ENCODE data around the gene HAAO.
"Not testable (repeated sequence)": the region's sequence is repeated elsewhere in the genome, so short reads cannot be mapped to it uniquely, and the experiment has no call there.

Gene HAAO

DNA sequence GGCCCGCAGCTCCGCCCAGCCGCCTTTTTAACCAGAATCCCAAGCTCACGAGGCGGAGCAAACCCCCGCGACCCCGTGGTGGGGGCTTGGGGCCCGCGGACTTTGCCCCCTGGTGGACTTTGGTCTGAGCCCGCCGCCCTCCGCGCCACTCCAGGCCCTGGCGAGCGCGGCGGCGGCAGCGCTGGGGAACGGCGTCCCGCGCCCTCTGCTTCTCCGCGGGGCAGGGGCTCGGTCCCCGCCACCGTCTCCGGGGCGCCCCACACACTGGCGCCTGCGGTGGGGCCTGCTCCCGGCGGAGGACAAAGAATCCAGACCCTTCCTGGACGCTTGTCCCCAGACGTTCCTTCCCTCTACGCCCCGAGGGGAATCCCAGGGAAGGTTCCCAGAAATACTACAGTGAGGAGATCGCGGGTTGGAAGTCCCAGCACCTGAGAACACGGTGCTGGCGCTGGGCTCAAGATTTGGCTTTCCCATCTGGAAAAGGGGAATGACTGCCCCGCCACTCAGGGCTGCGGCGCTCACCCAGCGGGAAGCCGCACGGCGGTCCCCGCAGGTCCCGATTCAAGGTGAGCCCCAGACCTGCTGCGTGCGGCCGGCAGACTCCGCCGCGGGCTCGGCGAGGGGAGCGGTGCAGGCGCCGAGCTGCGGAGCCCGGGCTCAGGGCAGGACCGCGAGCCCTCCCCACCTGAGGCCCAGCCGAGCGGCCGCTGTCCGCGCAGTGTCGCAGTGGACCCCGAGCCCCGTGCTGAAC, at the start of gene HAAO:
TSS of gene HAAO (minus strand) at position 1 of the 751 bp plus-strand sequence. CDS start 47 bp downstream, outside the sequence.
- no peak for DNase-seq

DNA sequence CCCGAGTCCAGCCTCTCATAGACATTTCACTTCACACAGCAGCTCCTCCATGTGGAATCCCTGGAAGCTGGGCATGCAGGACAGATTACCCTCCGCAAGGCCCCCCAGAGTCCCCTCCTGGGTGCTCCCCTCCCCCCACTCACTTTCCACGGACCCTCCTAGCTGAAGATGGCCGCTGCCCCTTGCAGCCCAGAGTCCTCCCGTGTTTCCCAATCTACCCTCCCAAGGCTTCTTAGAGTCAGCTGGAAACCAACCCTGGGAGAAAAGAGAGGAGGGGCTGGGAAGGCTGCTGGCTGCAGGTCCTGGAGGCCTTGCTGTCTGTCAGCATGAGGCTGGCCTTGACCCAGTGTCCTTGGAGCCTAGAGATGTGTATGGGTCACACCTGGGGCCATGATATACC, 49.0 kb upstream of the HAAO start:
- DNase-seq: no peak

DNA sequence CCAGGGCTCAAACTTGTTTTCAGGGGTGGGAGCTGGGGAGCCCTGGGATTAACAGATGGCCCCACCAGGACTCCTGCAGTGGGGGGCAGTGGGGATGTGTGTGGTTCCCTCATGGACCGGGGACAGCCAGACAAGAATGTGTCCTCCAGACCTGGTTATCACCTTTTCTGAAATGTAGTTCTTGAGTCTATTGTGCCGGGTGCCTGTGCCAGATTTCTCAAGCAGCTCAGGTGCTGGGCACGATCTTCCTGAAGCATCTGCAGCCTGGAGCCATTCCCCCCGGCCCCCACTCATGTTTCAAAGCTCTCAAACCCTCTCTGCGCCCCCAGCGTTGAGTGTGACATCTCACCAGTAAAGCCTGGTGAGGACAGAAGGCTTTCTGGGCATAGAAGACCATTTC, 48.4 kb upstream of the HAAO start:
- no peak for DNase-seq

DNA sequence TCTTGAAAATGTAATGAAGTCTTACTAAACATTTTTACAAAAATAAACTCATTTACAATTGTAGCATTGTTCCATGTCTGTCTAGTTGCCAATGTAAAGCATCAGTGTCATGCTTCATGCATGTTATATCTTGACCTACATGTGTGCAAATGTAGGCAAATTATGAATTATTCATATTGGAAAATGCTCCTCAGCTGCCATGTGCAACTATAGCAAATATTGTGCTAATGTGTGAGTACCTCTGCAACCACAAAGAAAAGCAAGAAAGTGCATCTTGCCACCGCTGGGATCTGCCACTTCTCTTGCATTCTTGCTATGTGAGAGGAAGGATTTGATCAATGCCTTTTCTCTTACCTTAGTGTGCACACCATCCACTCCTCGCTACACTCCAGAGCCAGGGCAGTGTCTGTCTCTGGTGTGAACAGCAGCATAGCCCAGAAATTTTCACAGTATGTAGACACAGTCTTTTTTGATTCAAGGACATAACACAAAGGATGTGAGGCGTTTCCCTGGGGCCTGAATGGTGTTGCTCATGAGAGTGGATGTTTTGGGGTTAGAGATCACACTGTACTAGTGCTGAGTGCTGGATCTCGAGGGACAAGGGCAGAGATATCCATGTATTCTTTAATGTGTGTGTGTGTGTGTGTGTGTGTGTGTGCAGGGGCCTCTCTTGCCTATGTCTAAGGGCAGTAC, 47.6 kb upstream of the HAAO start:
- DNase-seq: no peak

DNA sequence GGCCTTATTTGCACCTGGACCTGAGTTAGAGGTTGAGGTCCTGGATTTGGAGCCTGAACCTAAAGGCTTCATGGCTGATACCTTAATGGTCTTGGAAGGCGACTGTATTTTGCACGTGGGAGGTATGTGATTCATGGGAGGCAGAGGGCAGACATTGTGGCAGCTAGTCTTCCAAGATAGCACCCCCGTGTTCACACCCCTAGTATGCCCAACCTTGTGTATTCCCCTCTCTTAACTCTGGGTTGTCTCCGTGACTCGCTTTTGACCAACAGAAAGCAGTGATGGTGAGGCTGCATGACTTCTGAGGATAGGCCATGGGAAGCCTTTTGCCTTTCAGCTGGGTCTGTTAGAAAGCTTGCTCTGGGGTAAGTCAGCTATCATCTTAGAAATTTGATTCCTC, 45.8 kb upstream of the HAAO start:
- DNase-seq: no peak

DNA sequence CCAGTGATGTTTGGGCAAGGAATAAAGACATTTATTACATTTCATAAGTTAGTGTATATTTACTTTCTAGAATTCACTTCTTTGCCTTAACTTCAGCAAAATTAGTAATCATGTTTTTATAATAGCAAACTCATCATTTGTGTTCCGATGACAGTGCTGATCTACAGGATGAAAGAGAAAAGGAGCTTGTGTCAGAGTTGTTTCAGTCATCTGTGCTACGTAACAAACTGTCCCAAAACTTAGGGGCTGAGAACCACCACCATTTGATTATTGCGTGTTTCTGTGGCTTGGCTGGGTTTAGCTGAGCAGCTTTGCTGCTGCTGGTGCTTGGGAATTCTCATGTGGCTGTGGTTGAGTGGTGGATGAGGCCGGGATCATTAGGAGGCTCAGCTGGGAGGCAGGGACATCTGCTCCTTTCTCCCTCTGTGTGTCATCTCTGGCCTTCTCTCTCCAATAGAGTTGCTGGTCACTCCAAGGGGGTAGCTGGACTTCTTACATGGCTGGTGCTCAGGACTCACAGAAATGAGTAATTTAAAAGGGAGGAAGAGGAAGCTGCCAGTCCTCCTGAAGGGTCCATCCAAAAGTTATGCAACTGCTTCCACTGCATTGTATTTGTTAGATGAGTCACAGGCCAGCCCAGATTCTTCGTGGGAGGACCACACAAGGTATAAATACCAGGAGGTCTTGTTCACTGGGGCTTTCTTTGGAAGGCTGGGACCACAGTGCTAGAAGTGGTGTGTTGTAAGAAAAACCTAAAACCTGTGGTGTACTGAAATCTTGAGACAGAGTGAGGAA, 43.4 kb upstream of the HAAO start:
- DNase-seq: no peak

DNA sequence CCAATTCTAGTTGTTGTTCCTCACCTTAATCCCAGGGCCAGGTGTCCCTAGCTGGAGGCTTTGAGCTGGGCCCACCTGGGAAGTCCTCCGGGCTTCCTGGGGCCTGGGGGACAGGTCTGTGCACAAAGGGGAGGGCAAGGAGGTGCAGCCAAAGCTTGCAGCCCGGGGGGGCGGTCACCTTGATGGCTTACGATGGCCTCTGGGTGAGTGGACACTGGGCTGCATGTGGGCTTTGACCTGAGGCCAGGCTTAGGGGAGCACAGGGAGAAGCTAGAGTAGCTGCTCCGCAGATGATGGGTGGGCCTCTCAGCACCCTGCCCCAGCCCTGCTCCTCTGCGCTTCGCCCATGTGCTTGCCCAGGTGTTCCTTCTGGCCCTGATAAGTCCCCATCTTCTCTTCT, 41.8 kb upstream of the HAAO start:
- DNase-seq: no peak

DNA sequence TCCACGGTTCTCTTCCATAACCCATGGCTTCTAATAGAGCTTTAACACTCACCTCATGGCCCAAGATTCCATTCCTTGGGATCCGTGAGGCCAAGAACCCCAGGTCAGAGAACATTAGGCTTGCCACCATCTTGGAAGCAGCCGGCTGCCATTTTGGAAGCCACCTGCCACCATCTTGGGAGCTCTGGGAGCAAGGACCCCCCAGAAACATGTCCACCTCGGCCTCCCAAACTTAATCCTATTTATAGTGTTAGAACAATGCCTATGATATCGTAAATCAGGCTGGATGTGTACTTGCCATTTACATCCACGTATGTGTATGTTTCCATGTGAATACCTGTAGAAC, 39.9 kb upstream of the HAAO start:
- DNase-seq: no peak

DNA sequence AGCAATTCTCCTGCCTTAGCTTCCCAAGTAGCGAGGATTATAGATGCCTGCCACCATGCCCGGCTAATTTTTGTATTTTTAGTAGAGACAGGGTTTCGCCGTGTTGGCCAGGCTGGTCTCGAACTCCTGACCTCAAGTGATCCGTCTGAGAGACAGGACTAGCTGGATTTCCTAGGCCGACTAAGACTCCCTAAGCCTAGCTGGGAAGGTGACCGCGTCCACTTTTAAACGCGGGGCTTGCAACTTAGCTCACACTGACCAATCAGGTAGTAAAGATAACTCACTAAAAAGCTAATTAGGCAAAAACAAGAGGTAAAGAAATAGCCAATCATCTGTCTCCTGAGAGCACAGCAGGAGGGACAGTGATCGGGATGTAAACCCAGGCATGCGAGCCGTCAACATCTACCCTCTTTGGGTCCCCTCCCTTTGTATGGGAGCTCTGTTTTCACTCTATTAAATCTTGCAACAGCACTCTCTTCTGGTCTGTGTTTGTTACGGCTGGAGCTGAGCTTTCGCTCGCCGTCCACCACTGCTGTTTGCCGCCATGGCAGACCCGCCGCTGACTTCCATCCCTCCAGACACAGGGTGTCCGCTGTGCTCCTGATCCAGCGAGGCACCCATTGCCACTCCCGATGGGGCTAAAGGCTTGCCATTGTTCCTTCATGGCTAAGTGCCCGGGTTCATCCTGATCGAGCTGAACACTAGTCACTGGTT, 39.3 kb upstream of the HAAO start:
- not testable (repeated sequence) for DNase-seq

DNA sequence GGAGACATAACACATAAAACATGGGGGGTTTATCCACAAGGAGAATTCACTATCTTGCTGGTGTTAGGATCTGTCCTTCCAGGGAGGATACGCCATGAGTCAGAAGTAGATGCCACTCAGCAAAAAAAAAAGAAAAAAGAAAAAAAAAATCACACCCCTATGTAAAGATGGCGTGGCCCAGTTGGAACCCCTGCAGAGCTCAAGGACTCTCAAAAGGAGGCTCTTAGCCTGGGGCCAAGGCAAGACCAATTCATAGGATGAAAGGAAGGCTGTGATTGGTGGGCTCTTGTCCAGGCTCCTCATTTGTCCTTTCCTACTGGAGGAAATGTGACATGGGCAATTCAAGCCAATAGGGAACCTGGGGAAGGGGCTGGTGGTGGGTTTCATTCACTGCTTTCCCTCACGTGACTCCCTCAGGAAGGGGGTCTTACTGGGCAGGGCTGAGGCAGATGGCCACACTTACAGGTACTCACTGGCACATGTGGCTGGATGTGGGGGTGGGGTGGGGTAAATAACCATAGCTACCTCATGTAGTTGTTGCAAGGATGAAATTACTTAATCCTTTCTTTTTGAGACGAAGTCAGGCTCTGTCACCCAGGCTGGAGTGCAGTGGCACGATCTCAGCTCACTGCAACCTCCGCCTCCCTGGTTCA, 38.7 kb upstream of the HAAO start:
- no peak for DNase-seq

DNA sequence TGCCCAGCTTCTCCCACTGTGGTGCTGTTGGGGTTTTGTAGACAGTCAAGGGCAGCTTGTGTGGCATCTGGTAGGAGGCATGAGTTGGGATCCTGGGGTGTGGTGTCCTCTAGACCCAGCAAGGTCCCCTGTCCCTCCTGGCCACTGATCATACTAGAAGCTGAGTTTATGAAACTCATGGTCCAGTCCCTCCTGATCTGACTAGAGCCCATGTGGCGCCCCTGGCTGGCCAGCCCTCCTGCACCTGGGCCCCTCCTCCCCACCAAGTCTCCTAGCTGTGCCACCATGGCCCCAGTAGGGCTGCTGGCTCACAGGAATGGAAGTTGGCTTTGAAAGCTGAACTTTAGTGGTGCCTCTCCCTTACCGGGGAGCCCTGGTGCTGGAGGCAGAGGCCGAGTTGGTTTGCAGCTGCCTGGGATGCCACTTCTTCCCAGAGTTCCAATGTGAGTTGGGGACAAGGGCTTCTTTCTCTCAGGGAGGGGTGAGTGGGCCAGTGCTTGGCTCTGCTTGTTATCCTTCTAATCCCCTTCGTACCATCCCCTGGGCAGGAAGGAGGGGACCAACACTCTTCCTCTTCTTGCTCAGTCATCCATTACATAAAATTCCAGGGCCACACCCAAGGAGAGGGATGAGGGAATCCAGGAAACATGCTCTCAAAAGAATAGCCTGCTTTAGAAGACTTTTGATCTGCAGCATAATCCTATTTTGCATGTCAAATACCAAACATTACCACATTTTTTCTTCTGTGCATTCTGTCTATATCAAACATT, 37.5 kb upstream of the HAAO start:
- no peak for DNase-seq

DNA sequence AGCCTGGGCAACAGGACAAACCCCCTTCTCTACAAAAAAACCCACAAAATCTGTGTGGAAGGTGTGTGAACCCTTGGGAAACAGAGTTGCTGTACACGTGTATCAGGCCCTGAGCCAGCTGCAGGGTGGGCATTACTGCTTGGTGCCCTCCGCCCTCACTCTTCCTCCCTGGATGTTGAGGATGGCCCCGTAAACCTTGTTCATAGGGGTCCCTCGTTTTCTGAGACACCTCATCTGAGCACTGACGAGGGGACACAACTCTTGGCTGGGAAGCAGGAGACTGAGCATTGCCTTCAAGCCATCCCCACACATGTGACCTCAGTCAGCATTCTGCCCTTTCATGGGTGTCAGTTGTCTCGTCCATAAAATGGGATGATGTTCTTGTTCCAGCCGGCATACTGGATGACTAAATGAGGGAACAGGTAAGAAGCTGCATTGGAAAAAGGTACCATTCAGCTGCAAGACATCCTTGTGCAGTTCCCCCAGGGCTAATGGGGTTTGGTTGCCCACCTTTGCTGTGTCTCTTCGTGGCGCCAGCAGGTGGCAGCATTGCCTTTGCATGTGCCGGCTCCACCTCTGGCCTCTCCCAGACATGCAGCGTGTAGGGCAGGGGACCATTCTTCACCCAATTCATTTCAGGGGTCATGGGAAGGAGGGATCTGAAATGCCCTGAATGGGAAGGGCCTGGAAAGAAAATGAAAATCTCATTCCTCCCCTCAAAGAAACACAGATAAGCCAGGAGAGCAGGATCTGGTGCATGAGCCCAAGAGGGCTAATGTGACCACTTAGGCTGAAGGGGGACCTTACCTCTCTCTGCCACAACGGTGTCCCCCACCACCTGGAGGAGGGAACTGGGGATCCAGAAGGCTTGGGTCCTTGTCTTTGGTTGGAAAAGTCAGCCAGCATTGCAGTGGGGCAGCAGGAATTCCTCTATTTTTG, 36.4 kb upstream of the HAAO start:
- DNase-seq: peak; percentile 55 to 64

DNA sequence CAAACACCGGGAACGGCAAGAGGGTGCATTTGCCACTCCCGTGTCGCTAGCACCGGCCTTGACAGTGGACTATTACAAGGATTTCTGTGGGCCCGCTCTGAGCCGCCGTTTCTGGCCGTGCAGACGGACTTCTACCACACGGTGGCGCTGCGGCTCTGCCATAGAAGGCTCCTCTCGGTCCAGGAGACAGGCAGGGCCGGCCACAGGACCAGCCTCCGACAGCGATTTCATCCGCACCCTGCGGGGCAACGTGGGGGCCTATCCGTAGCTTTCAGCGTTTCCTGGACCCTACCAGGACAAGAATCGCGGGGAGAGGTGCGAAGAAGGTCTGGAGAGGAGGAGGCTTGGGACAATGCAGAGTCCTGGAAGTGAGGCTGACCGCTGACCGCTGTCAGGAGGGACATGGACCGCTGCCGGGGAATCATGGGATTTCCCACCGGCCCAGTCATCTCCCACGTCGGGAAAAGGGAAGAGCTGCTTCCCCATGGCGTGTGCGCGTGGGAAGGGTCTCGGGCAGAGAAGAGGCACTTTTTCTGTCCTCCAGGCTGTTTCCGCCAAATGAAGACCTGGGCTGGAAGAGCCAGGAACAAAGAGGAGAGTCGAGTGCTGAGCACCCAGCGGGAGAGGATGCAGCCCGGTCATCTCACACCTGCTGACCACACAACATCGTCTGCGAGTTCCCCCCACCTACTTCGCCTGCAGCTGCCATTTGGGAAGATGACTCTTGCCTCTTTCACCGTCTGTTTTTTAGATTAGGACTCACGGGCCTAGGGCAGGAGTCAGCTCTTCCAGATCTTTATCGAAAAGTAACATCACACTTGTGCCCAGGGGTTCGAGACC, 35.5 kb upstream of the HAAO start:
- peak; percentile 77 to 81 for DNase-seq

DNA sequence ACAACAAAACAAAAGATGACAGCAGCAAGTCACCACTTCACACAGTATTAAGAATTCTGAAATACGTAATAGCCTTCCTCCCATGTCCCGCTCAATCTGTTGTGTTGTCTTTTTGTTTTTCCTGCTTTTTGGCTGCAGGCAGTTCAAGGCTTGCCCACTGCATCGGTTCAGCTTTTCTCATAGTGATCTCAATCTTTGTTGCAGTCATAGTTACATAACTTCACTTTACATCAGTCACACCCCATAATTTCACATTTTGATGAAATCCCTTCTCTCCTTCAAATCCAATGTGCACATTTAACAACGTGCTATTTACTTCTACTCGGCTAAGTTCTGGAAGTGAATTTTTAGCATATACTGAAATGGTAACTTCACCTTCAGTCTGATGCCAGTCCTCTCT, 33.8 kb upstream of the HAAO start:
- no peak for DNase-seq

DNA sequence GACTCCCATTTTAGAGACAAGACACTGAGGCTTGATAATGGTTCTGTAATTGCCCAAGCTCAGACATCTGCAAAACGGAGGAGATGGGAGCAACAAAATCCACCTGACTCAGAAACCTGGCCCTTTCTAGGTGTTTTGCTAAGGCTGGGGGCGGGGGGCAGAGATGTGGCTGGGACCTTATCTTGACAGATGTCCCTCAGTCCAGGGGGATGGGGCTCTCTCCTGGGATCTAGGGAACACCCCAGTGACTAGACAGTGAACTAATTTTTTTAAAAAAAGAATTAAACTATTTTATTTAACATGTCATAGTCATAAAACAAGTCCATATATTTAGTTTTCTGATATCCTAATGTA, 32.0 kb upstream of the HAAO start:
- DNase-seq: no peak

DNA sequence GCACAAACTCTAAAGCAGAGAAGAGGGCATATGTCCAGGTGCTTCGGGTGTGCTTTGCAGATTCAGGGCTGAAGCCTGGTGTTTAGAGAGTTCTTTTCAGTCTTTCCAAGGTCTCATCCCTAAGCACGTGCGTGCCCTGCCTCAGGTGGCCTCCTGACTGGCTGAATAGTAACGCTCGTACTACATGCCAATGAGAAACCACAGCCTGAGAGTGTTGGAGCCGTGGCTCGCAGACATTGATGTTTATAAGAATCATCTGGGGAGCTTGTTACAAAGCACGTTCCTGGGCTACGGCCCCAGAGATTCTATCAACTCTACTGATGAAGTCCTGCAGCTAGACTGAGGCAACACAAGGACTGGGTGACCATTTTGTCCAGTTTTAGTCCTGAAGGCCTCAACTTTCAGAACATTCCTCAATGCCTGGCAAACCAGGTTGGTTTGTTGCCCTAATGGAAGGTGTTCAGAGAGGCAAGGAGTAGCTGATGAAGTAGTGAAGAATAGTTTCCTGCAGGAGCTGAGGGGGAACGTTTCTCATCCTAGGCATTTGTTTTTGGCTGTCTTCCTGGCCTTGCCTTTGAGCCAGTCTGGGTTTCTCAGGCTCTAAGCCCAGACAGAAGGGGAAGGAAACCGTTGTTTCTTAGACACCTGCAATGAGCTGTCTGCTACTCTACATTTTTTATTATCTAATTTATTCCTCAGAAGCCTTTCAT, 31.5 kb upstream of the HAAO start:
- no peak for DNase-seq

DNA sequence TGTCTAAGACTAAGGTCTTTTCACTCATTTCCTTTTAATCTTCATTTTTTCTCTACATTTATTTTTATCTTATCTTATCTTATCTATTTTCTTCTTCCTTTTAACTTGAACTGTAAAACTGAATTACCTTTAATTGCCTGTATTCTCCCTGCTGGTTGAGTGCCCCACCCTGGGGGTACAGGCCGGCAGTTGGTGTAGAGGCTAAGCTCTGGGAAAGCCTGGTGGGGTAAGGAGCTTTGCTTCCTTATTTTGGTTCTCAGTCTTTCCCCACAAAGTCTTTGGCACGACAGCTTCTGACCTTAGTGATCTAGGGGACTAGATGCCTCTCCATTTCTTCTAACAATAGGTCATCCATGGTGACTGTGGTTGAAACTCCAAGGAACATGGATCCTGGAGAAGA, 26.8 kb upstream of the HAAO start:
- no peak for DNase-seq

DNA sequence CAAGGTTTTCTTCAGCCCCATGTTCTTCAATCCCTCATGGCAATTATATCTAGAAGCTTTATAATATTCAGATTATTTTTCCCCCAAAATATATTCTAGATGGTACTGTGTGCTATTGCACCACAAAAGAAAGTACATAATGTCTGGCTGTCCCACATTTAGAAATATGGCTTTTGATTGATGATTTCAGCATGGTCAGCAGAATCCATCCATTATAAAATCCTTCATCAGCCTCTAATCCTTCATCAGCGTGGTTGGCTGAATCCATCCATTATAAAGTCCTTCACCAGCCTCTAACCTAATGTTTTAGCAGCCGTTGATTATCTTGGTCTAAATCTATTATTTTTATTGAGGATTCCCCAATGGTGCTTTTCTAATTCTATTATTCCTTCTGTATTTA, 23.3 kb upstream of the HAAO start:
- no peak for DNase-seq

DNA sequence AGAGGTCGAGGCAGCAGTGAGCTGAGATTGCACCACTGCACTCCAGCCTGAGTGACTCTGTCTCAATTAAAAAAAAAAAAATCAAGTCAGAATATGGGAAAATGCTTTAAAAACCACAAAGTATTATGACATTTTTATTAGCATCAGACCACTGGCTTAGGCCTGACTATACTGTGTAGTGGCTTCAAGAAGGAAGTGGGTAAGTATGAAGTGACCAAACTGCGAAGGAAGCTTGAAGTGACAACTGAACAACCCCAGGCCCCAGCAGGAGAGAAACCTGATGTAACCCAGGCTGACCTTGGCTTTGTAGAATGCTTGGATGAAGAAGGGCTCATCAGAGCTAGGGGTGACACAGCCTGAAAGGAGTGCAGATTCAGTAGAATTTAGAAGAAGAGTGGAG, 21.4 kb upstream of the HAAO start:
- DNase-seq: no peak
